ENCODE measurements around the gene RALGPS1. TPM values are rescaled to one million over a fixed set of nuclear protein-coding genes. Genes with fewer than 3 reads are reported as not detected.

The RALGPS1 gene
- total and polyA plus RNA-seq, 2 of the 8 experiments (the other 6 are each of a cell fraction or from before 2014, with no cell fraction given), result 20.0 to 23.5 TPM

- CTCF ChIA-PET (ENCODE audit: partially characterized antibody), result interaction anchor here (1.0 to 1.4 kb wide), 2 partner anchors 11 to 82 kb away, joined by 4 to 5 read pairs; no protein-coding TSS in a partner anchor
- TF ChIP-seq POU5F1 (IDR thresholded peaks at IDR 0.05; ENCODE audit: low read depth, low read length) (no peak), JUN (IDR thresholded peaks at IDR 0.05; ENCODE audit: low read depth, low read length) (no peak), SP4 (IDR thresholded peaks at IDR 0.05; ENCODE audit: low read length) (no peak), RNF2 (IDR thresholded peaks at IDR 0.05; ENCODE audit: borderline replicate concordance, low read depth, low read length, missing control alignments, poor library complexity, severe bottlenecking) (no peak), EGR1 (IDR thresholded peaks at IDR 0.05; ENCODE audit: borderline replicate concordance, low read depth, low read length) (no peak), BRCA1 (IDR thresholded peaks at IDR 0.05; ENCODE audit: low read depth, low read length) (no peak), GTF2F1 (IDR thresholded peaks at IDR 0.05; ENCODE audit: borderline replicate concordance, low read depth, low read length) (no peak), CTCF (IDR thresholded peaks at IDR 0.05; ENCODE audit: control extremely low read depth in 1 of 3, insufficient read depth in 1 of 3, low read depth in 1 of 3, low read length in 3 of 3) (no peak), ATF3 (IDR thresholded peaks at IDR 0.05; ENCODE audit: insufficient read depth, low read depth, low read length) (no peak)
These were observed 202.4 kb downstream of the RALGPS1 start for GRCh38 chr9:127116957-127117356.

More at GRCh38 chr9:127116957-127117356, 202.4 kb downstream of the RALGPS1 start:
- Histone ChIP-seq H4K20me1 (replicated peaks in 1 of 2; ENCODE audit: control insufficient read depth in 1 of 2, insufficient read depth in 2 of 2, low read length in 2 of 2) (peaks cover 2 to 13% of the 10 kb centered on the region in 2 experiments), H3K9ac (replicated peaks in 1 of 4; ENCODE audit: extremely low read depth in 1 of 4, low read depth in 3 of 4, low read length in 3 of 4) (no peak overlapping the region), H4K91ac (replicated peaks; ENCODE audit: insufficient read length, low read length) (peak overlapping the region; percentile 5), H3K4me3 (ENCODE audit: extremely low read depth in 1 of 4, insufficient read depth in 2 of 4, low read depth in 3 of 4, low read length in 4 of 4) (no peak overlapping the region), H3K79me1 (ENCODE audit: low read depth, low read length) (peaks cover 6% of the 10 kb centered on the region; the same call in 1 of the 2 replicates), H2BK12ac (ENCODE audit: low read depth, low read length) (no peak overlapping the region), H3K36me3 (ENCODE audit: control insufficient read depth in 2 of 4, insufficient read depth in 4 of 4, low read length in 3 of 4) (no peaks in the 10 kb centered on the region; a peak in 1 of 8 replicates), H3K4me2 (ENCODE audit: insufficient read depth in 1 of 2, low read depth in 2 of 2, low read length in 2 of 2) (no peak overlapping the region; a peak in 1 of 4 replicates), H2BK20ac (ENCODE audit: low read length) (no peak overlapping the region), H2AK5ac (ENCODE audit: low read depth, low read length) (peak overlapping the region; percentile 93), H2BK15ac (ENCODE audit: low read length) (no peak overlapping the region), H3K4ac (replicated peaks; ENCODE audit: insufficient read length, low read depth, low read length) (no peak overlapping the region), H3K56ac (replicated peaks; ENCODE audit: insufficient read length, low read depth, low read length) (no peak overlapping the region), H3K9me3 (ENCODE audit: insufficient read depth in 2 of 2, low read depth in 1 of 2, low read length in 1 of 2) (no peaks in the 10 kb centered on the region), H3K79me2 (ENCODE audit: control insufficient read depth in 1 of 2, insufficient read depth in 2 of 2, low read length in 2 of 2) (peaks cover 0 to 4% of the 10 kb centered on the region in 2 experiments; a peak in 1 of 4 replicates), H4K5ac (ENCODE audit: insufficient read length, low read depth, low read length) (no peak overlapping the region), H3K4me1 (replicated peaks in 1 of 4; ENCODE audit: control insufficient read depth in 3 of 4, insufficient read depth in 4 of 4, low read length in 3 of 4) (peaks cover 7 to 17% (median 11%) of the 10 kb centered on the region in 4 experiments), H3K23ac (ENCODE audit: insufficient read length) (no peak overlapping the region), H2AFZ (ENCODE audit: low read length) (no peak overlapping the region), H2BK5ac (ENCODE audit: low read depth, low read length) (peak overlapping the region; percentile 63; the same call in 1 of the 2 replicates), H3K23me2 (ENCODE audit: low read depth, low read length) (peaks cover 5% of the 10 kb centered on the region), H4K8ac (ENCODE audit: extremely low read depth, insufficient read depth, low read length) (no peak overlapping the region), H3K18ac (ENCODE audit: extremely low read depth, low read length) (no peak overlapping the region), H2BK120ac (replicated peaks; ENCODE audit: low read depth, low read length) (no peak overlapping the region), H3K14ac (ENCODE audit: insufficient read length) (no peak overlapping the region), H3K27me3 (replicated peaks in 1 of 4; ENCODE audit: control insufficient read depth in 3 of 4, extremely low read depth in 1 of 4, insufficient read depth in 3 of 4, low read length in 3 of 4) (no peaks in the 10 kb centered on the region; a peak in 1 of 7 replicates), H3K27ac (ENCODE audit: low read depth, low read length) (no peak overlapping the region)
- 75% methylated on average over 2 of the region's 2 CpGs; no CpG with 5 or more reads in 1 of the 2 experiments for WGBS, 2 experiments (ENCODE audit: extremely low coverage in 1 of 2, insufficient coverage in 1 of 2, insufficient read length in 1 of 2, insufficient replicate concordance in 2 of 2, low coverage in 1 of 2, low lambda C conversion rate in 2 of 2, missing lambda C conversion rate in 1 of 2)
- POLR2A ChIA-PET (ENCODE audit: partially characterized antibody), result interaction anchor here (0.6 to 1.5 kb wide), 2 partner anchors 12 to 415 kb away, joined by 3 read pairs; no protein-coding TSS in a partner anchor
- FAIRE-seq, result no peak
- DNase-seq (ENCODE audit: low read depth in 1 of 2, low spot score in 2 of 2), result no peak

Data from H1 (cell line).